ENCODE measurements around the gene URM1.

URM1 gene

GRCh38 chr9:128389395-128390149, 18.4 kb downstream of the URM1 start:
- peak; percentile 11 to 35 for DNase-seq

GRCh38 chr9:128390150-128390812, 19.1 kb downstream of the URM1 start:
- no peak for DNase-seq

DNA sequence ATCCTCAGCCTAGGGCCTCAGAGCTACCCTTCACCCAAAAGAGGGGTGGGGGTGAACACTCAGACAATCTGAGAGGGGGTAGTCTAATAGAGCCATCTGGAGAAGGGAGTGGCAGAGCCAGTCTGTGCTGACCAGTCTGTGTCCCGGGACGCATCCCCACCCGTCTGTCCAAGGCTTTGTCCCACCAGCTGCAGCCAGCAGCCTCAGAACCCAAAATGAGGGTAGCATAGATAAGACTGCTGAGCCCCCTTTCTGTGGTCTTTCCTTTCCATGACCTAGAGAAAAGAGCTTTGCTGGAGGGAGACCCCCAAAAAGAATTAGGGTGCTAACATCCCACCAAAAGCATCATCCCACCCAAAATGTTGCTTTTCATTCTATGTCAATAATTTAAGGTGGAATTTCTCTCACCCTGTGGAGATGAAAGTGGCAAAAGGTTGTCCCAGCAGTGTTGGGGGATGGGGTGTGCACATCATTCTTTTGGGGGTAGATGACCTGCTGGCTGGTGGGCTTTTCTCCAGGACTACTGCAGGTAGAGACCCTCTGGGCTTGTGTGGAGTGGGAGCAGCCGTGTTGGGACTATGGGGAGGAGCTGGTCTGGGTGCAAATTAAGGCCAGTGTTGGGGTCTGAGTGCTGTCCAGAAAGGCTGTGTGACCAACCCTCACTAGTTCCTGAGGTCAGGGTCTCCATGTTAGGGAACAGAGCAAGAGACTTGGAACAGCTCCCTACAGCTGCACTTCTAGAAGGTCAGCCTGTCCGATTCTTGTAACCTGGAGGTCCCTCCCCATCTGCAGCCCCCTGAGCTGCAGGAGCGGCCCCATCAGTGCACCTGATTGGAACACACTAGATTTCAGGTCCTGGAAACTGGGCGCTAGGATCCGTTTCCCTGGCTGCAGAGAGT, 19.9 kb downstream of the URM1 start:
- DNase-seq, result no peak

DNA sequence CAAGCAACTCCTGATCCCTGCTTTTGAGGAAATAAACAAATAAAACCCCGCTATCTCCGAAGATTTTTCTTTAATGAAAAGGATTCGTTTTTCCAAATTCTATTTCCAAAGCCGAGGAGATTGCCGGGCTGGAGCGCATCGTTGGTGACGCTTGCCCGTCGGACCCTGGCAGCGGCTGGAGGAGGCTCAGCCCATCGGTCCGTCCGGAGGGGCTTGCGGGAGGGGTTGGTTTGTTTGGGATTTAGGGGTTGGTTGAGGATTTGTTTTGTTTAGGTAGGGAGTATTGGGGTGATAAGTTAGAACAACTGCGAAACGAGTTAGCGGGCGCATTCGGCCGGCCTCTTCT, 20.8 kb downstream of the URM1 start:
- DNase-seq, result no peak

DNA sequence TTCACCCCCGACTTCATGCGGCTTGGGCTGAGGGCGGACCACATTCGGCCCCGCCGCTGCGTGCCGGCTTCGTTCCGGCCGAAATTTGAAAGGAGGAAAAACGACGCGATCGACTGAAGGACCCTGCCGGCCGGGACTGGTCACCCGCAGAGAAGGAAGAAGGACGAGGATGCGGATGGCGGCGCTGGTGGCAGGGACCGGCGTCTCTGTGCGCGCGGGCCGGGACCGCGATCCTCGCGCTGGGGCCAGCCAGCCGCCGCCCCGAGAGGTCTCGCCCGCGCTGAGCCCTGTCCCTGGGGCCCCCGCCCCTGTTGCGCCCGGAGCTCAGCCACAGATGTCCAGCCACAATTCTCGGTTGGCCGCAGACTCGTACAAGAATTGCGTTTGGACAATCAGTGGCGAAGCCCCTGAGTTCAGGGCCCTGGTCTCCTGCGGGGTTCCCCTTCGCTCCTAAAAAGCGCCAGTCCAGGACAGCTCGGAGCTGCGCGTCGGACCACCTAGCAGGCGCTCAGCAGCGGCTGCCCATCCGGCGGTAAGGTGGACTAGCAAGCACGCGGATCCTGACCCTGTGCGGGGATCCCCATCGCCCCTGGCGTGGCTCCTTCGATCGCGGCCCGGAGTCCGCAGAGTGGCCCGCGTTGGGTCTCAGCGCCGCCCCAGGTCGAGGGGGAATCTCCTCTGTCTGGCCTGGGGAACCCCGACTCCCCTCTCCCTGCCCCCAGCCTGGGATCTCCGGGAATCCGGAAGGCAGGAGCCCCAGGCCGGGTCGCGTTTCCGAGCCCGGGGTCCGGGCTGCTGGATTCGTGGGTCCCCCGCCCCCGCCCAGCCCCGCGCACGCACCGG, 21.3 kb downstream of the URM1 start:
- no peak for DNase-seq

DNA sequence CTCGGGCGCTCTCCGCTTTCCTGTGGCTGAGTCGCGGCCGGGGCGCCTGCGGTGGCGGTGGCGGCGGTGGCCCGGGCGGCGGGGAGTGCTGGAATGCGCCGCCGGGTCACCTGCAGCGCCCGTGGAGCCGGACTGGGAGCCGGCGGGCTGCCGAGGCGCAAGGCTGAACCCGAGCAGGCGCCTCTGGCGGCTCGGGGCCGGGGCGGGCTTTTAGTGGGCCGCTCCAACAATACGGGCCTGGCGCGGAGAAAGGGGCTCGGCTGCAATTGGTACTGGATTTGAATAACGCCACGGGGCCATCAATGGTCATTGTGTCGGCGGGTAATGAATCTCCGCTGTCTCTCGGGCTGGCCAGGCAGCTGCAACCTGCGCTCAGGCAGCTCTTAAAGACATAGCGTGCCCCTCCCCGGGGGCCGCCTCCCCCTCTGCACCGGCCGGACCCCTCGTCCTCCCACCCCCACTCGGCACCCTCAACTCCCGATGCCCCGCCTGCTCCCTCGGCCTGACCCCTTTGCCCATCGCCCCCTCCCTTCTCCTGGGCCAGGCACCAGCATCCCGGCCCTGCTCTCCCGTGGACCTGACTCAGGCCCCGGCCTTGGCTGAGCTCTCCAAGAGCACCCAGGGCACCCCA, 22.1 kb downstream of the URM1 start:
- DNase-seq, result no peak

DNA sequence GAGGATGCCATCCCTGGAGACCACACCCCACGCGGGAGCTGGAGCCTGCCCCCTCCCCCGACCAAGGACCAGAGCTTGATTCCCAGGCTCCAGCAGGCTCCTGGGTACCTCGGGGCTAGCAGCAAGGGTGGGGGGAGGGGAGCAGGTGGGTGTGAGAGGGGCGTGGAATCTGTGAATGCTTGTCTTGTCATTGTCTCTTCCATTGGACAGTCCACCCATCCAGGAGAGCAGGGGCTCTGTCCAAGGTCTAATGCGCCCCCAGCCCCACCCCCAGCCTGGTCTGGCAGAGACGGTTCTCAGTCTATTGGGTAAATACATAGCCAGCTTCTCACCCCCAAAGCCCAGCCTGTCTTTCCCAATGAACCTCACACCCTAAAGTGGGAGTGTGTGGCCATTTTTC, 22.8 kb downstream of the URM1 start:
- no peak for DNase-seq

- DNase-seq, result no peak
These were observed 23.4 kb downstream of the URM1 start for GRCh38 chr9:128394379-128395168.

- DNase-seq, result no peak
These were observed 25.9 kb downstream of the URM1 start for GRCh38 chr9:128396970-128397613.

DNA sequence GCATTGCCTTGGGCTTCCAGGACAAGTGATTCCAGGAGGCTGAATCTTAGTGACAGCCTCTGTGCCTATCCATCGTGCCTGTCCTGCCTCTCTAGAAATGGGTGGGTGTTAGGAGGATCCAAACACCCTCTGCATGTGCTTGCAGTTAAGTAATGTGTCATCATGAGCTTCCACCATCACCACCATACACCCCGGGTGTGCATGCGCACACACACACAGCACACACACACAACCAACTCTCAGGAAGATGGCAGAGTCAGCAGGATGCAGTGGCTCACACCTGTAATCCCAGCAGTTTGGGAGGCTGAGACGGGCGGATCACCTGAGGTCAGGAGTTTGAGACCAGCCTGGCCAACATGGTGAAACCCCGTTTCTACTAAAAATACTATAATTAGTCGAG, 26.7 kb downstream of the URM1 start:
- no peak for DNase-seq

GRCh38 chr9:128399861-128400260, 28.7 kb downstream of the URM1 start:
- no peak for DNase-seq

DNA sequence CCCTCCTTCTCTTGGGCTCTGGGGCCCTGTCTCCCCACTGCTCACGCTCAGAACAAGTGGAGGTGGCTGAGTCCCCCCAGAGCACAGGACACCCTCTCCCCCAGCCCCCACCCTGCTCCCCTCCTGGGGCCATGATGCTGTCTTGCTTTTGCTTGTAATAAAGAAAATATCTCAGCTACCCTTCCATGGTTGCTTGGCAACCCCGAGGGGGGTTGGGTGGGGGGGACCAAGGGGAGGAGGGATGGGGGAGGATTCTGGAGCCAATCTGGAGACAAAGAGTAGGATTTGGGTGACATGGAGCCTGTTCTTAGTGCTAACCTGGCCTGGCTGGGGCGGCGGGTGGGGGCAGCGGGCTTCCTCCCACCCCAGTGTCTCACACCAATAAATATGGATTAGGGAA, 33.4 kb downstream of the URM1 start:
- DNase-seq, result no peak

GRCh38 chr9:128405077-128405779, 34.1 kb downstream of the URM1 start:
- no peak for DNase-seq

GRCh38 chr9:128405780-128406171, 34.6 kb downstream of the URM1 start:
- DNase-seq, result no peak

GRCh38 chr9:128406848-128407391, 35.7 kb downstream of the URM1 start:
- no peak for DNase-seq

DNA sequence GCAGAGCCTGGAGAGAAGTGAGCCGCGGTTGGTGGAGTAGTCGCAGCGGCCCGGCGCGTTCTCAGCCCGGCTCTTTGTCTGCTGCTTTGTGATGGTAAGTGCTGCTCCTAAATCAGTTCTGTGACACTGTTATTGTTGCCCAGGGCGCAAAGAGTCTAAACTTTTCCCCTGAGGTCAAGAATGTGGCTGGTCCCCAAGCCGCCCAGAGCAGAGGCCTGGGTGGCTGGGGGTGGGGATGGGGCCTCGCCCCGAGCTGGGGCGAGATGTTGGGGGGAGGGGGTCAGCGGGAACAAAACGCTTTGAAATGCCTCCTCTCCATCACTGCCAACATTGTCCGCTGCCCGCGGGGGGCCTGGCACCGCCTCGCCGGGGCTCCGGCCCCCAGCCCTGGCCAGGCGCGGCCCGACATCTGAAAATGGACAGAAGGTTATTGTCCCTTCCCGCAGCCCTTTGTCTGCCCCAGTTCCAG, 37.8 kb downstream of the URM1 start:
- DNase-seq, result no peak

GRCh38 chr9:128409450-128409849, 38.3 kb downstream of the URM1 start:
- no peak for DNase-seq

DNA sequence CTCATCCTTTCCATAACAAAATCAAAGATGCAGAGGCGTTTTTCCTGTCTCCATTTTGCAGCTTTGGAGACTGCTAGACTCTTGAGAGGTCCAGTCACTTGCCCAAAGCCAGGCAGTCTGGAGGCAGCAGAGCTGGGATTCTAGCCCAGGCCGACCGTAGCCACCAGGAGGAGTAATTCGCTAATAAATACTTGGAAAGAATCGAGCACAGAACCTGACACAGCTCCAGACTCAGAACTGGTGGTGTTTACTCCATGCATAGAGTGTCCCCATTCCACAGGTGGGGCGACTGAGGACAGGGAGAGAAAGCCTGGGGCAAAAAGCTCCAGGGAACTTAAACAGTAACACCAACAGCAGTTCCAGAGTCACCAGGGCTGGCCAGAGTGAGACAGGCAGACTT, 38.8 kb downstream of the URM1 start:
- DNase-seq, result no peak

DNA sequence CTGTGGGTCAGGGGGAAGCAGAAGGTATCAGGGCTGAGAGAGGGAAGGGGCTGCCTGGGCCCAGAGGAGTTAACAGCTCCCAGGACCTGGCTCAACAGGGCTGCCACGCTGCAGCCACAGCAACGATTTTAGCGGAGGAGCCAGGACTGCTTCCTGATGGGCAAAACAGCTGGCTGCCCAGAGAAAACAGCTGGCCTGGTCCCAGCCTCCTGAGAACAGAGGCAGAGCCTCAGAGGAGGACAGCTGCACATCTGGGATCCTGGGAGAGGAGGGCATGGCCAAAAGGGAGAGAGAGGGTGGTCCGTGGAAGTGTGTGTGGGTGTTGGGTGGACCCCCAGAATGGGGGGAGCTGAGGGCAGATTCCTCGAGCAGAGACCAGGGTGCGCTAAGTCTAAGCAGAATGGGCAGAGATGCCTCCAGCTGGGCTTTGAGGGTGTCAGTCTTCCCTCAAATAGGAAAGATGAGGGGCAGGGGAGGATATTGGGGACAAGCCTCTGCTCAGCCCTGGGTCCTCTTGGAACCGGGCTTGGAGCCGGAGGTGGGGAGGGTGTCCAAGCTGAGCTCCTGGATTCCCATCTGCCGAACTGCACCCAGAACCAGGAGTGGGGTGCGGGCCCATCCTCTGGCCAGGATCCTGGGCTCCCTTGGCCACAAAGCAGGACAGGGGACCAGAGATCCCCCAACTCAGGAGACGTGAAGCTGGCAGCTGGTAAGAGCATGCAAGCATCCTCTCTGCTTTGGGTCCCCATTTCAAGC, 40.4 kb downstream of the URM1 start:
- DNase-seq, result no peak

Measured in NCI-H187 (cell line).